ENCODE measurements around the gene ULK4. TPM values are rescaled to one million over a fixed set of nuclear protein-coding genes. Genes with fewer than 3 reads are reported as not detected.

The ULK4 gene
- total and polyA plus RNA-seq, 10 donors = 2.0 to 33.3 (median 12.9) TPM

- Histone ChIP-seq H3K36me3 (no peaks in the 10 kb centered on the region), H3K27ac (no peak overlapping the region), H3K4me3 (no peak overlapping the region), H3K27me3 (replicated peaks in 1 of 7) (no peaks in the 10 kb centered on the region), H3K9me3 (no peaks in the 10 kb centered on the region), H3K4me1 (peaks cover 0 to 11% (median 0%) of the 10 kb centered on the region in 6 donors)
- TF ChIP-seq CTCF (IDR thresholded peaks at IDR 0.05 in 8 of 11, conservative IDR thresholded peaks at IDR 0.05 in 3 of 11) = no peak
- no peak for TF ChIP-seq POLR2A (IDR thresholded peaks at IDR 0.05)
- TF ChIP-seq POLR2AphosphoS5 (IDR thresholded peaks at IDR 0.05) = no peak
- WGBS, 5 donors = 68 to 77% (median 77%) methylated on average over 4 of the region's 4 CpGs
- no peak for DNase-seq
- intact Hi-C loops (cut with DNase I; ENCODE audit: low total_unique reads) = no loop called here
These were observed 380.2 kb downstream of the ULK4 start for GRCh38 chr3:41581700-41582099.

- Histone ChIP-seq H3K4me3 (no peak overlapping the region), H3K27me3 (replicated peaks in 1 of 7) (no peaks in the 10 kb centered on the region), H3K36me3 (no peaks in the 10 kb centered on the region), H3K4me1 (peaks cover 0 to 11% (median 0%) of the 10 kb centered on the region in 6 donors), H3K9me3 (no peaks in the 10 kb centered on the region), H3K27ac (no peak overlapping the region)
- WGBS, 5 donors = 70 to 82% (median 77%) methylated on average over 6 of the region's 6 CpGs
- DNase-seq = no peak
- intact Hi-C loops (cut with DNase I; ENCODE audit: low total_unique reads) = no loop called here
- TF ChIP-seq POLR2AphosphoS5 (IDR thresholded peaks at IDR 0.05) (no peak), POLR2A (IDR thresholded peaks at IDR 0.05) (no peak), CTCF (IDR thresholded peaks at IDR 0.05 in 8 of 11, conservative IDR thresholded peaks at IDR 0.05 in 3 of 11) (no peak)
These were observed 381.5 kb downstream of the ULK4 start for GRCh38 chr3:41580274-41580959.

- WGBS, 5 donors = 78 to 82% (median 79%) methylated on average over 6 of the region's 6 CpGs
- DNase-seq = no peak
- H3K9me3 ChIP-seq = no peaks in the 10 kb centered on the region
- no peak overlapping the region for H3K4me3 ChIP-seq
- intact Hi-C loops (cut with DNase I; ENCODE audit: low total_unique reads) = no loop called here
- TF ChIP-seq POLR2AphosphoS5 (IDR thresholded peaks at IDR 0.05) (no peak), POLR2A (IDR thresholded peaks at IDR 0.05) (no peak), CTCF (IDR thresholded peaks at IDR 0.05 in 8 of 11, conservative IDR thresholded peaks at IDR 0.05 in 3 of 11) (no peak)
- no peaks in the 10 kb centered on the region for H3K27me3 ChIP-seq (replicated peaks in 1 of 7)
- no peak overlapping the region for H3K27ac ChIP-seq
- H3K4me1 ChIP-seq = peaks cover 0 to 11% (median 0%) of the 10 kb centered on the region in 6 donors
- no peaks in the 10 kb centered on the region for H3K36me3 ChIP-seq
These were observed 382.0 kb downstream of the ULK4 start for GRCh38 chr3:41579861-41580260.

GRCh38 chr3:41578798-41579197 is 383.1 kb downstream of the ULK4 start:
- H3K9me3 ChIP-seq = no peaks in the 10 kb centered on the region
- TF ChIP-seq POLR2AphosphoS5 (IDR thresholded peaks at IDR 0.05) = no peak
- no peak for TF ChIP-seq CTCF (IDR thresholded peaks at IDR 0.05 in 8 of 11, conservative IDR thresholded peaks at IDR 0.05 in 3 of 11)
- no peak for TF ChIP-seq POLR2A (IDR thresholded peaks at IDR 0.05)
- H3K4me1 ChIP-seq = peaks cover 0 to 11% (median 0%) of the 10 kb centered on the region in 6 donors
- intact Hi-C loops (cut with DNase I; ENCODE audit: low total_unique reads) = no loop called here
- DNase-seq = no peak
- H3K27me3 ChIP-seq (replicated peaks in 1 of 7) = no peaks in the 10 kb centered on the region
- no peak overlapping the region for H3K4me3 ChIP-seq
- H3K36me3 ChIP-seq = no peaks in the 10 kb centered on the region
- H3K27ac ChIP-seq = no peak overlapping the region
- WGBS, 5 donors = 86 to 97% (median 93%) methylated on average over 5 of the region's 5 CpGs

Measured in spleen (tissue), 11 donors.